Measurements from ENCODE around the gene DHODH.
"Not testable (repeated sequence)": the region's sequence is repeated elsewhere in the genome, so short reads cannot be mapped to it uniquely, and the experiment has no call there.

Gene DHODH

DNA sequence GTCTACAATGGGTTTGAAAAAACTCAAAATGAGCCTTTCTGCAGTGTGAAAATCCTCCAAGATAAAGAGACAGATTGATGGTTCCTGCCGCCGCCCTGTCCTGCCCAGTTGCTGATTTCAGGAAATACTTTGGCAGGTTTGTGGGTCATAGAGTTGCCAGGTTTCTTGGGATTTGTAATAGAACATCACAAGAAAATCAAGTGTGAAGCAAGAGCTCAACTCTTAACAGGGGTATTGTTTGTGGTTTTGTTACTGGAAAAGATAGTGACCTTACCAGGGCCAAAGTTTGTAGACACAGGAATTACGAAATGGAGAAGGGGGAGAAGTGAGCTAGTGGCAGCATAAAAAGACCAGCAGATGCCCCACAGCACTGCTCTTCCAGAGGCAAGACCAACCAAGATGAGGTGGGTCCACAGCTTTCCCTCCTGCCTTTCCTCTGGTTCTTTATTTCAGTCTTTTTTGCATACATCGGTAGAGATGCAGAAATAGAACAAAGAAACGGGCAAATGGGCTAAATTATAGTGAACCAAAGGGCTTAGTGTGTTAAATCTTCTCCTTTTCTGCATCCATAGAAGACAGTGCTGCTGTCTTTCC, 45.8 kb downstream of the DHODH start, which contains the start of gene HP:
Gene HP (plus strand): TSS at position 252 of the 594 bp plus-strand sequence. CDS start 148 bp downstream, at position 400.
- not testable (repeated sequence) for DNase-seq

DNA sequence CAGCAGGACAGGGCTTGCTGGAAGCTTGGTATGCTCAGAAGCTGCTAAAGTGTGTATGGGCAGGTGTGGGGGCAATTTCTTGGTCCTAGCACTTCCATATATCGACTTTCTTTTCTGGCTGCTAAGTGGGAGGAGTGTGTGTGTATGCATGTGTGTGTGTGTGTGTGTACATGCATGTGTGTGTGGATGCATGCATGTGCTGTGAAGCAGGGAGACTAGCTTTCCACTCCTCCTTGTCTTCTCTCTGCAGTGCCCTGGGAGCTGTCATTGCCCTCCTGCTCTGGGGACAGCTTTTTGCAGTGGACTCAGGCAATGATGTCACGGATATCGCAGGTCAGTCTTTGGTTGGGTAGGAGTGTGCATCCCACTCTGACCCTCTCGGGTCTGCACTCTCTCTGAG, 47.4 kb downstream of the DHODH start:
- DNase-seq, result no peak

DNA sequence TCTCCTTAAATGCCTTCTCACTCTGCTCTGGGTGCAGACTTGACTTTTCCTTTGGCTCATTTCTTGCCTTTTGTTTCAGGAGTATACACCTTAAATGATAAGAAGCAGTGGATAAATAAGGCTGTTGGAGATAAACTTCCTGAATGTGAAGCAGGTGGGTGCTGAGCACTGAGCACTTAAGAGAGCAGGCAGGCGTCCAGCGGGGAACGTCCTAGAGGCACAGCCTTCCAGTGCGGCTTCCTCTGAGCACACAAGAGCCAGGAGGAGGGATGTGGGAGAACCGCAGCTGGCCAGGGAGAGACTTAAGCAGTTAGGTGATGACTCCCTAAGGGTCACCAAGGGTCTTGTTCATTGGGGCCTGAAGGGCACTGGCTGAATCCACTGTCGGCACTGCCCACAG, 48.8 kb downstream of the DHODH start:
- not testable (repeated sequence) for DNase-seq

DNA sequence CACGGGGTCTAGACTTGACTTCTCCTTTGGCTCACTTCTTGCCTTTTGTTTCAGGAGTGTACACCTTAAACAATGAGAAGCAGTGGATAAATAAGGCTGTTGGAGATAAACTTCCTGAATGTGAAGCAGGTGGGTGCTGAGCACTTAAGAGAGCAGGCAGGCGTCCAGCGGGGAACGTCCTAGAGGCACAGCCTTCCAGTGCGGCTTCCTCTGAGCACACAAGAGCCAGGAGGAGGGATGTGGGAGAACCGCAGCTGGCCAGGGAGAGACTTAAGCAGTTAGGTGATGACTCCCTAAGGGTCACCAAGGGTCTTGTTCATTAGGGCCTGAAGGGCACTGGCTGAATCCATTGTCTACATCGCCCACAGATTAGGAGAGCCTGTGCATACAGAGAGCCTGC, 50.5 kb downstream of the DHODH start:
- DNase-seq, result not testable (repeated sequence)

DNA sequence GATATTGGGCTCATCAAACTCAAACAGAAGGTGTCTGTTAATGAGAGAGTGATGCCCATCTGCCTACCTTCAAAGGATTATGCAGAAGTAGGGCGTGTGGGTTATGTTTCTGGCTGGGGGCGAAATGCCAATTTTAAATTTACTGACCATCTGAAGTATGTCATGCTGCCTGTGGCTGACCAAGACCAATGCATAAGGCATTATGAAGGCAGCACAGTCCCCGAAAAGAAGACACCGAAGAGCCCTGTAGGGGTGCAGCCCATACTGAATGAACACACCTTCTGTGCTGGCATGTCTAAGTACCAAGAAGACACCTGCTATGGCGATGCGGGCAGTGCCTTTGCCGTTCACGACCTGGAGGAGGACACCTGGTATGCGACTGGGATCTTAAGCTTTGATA, 51.9 kb downstream of the DHODH start:
- no peak for DNase-seq

DNA sequence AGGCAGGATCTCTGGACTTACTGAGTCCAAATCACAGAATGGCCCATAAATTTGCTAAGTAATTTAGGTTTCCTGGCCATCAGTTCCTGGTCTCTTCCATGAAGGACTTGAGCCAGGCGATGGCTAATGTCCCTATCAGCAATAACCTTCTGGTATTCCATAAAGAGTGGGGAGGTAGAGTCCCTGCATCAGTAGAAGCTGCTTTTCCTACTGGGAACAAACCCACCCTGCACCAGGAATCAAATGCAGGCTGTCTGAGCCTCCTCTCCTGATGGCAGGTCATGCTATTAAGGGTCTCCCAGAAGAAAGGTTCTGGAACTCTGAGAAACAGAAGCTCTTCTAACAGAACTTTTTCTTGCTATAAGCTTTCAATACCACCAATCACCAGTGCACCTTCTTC, 53.0 kb downstream of the DHODH start:
- DNase-seq, result no peak

DNA sequence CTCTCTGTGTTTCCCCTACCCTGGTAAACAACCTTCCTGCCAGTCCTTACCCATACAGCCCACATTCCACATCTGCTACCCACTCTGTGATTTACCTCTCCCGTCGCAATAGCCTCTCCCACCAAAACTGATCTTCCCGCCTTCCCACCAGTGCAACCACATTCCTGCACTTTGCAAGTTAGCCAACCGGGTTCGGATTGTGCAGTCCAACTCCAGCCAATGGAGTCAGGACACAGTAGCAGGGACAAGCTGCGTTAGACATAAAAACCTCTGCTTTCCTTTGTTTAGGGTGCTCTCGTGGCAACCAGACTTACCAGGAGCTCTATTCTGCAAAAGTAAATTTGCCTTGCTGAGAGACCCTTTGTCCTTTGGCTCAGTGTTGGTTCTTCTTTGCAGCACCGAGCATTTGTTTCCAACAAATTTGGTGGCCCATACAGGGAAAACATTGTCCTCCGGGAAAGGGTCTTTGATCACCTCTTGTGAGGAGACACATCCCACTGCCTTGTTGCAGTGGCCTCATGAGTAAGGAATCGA, 55.9 kb downstream of the DHODH start:
- DNase-seq, result no peak

DNA sequence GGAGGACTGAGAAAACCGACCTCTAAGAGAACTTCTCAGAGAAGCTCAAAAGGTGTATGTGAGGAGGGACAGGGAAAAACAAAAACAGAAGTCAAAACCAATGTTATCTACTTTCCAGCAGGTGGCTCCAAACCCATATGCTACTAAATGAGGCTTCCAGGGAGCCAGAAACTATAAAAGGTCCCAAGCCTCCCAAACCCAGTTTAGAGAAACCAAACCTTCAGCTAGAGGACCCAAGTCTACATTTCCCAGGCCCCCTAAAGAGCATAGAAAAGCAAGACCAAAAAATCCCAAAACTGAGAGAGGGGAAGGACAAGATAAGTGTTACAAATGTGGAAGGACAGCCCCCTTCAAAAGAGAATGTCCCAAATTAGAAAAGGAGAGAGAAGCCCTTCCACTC, 58.2 kb downstream of the DHODH start:
- no peak for DNase-seq

DNA sequence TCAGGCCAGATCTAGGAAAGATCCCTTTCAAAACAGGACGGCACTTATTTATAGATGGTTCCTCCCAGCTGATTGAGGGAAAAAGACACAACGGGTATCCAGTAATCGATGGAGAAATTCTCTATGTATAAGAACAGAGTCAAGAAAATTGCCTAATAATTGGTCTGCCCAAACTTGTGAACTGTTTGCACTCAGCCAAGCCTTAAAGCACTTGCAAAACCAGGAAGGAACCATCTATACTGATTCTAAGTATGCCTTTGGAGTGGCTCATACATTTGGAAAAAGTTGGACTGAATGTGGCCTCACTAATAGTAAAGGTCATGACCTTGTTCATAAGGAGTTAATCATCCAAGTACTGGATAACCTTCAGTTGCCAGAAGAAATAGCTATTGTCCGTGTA, 60.4 kb downstream of the DHODH start:
- DNase-seq, result no peak

DNA sequence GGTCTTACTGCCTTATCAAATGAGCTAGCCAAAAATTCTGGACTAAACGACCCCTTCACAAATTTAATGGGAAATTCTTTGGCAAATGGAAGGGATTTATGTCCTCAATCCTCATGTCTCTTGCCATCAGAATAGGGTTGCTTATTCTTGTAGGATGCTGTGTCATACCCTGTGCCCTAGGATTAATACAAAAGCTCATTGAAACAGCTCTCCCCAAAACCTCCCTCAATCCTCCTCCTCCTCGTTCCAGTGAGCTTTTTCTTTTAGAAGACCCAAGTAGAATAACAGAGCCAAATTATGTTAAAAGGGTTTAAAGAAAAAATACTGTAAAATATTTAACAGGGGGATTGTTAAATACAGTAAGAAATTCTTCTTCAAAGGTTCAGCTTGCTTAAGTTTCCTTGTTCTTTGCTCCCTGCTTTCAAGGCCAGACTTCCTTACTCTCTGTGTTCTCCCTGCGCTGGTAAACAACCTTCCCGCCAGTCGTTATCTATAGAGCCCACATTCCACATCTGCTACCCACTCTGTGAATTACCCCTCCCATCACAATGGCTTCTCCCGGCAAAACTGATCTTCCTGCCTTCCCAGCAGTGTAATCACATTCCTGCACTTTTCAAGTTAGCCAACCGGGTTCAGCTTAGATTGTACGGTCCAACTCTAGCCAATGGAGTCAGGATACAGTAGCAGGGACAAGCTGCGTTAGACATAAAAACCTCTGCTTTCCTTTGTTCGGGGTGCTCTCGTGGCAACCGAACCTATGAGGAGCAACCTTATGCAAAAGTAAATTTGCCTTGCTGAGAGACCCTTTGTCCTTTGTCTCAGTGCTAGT, 64.2 kb downstream of the DHODH start:
- DNase-seq, result no peak

DNA sequence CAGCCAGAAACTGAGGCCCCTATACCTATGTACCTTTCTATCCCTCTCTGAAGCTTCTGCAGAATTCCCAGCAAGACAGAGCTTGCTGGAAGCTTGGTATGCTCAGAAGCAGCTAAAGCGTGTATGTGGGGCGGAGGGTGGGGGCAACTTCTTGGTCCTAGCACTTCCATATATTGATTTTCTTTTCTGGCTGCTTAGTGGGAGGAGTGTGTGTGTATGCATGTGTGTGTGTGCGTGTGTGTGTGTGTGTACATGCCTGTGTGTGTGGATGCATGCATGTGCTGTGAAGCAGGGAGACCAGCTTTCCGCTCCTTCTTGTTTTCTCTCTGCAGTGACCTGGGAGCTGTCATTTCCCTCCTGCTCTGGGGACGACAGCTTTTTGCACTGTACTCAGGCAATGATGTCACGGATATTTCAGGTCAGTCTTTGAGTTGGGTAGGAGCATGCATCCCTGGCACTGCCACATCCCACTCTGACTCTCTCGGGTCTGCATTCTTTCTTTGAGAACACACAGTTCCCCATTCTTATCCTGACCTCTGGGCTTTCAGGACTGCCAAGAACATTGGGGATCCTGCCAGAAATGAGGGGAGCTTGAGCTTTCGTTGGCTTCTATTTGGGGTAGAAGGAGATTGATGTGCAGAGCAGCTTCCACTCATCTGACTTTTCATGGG, 65.2 kb downstream of the DHODH start:
- DNase-seq, result no peak

DNA sequence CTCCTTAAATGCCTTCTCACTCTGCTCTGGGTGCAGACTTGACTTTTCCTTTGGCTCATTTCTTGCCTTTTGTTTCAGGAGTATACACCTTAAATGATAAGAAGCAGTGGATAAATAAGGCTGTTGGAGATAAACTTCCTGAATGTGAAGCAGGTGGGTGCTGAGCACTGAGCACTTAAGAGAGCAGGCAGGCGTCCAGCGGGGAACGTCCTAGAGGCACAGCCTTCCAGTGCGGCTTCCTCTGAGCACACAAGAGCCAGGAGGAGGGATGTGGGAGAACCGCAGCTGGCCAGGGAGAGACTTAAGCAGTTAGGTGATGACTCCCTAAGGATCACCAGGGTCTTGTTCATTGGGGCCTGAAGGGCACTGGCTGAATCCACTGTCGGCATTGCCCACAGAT, 66.5 kb downstream of the DHODH start:
- not testable (repeated sequence) for DNase-seq
